C4-2B (cell line): ENCODE results near the gene ATP9A.

Source experiments
- H3K27ac ChIP-seq: fragments of 450-650 bp; 2 replicates; pipeline ENCODE4 v1.5.1; 2017
- ZFX ChIP-seq: fragments of 450-650 bp; IDR thresholded peaks from 2 replicates; pipeline ENCODE4 v1.6.1; 2017
- TF ChIP-seq, protein P1 (sequence below): fragments of 450-650 bp; conservative IDR thresholded peaks from 2 replicates; pipeline ENCODE4 v1.5.1; 2017; ENCODE audit warnings: mild to moderate bottlenecking

Gene ATP9A

DNA sequence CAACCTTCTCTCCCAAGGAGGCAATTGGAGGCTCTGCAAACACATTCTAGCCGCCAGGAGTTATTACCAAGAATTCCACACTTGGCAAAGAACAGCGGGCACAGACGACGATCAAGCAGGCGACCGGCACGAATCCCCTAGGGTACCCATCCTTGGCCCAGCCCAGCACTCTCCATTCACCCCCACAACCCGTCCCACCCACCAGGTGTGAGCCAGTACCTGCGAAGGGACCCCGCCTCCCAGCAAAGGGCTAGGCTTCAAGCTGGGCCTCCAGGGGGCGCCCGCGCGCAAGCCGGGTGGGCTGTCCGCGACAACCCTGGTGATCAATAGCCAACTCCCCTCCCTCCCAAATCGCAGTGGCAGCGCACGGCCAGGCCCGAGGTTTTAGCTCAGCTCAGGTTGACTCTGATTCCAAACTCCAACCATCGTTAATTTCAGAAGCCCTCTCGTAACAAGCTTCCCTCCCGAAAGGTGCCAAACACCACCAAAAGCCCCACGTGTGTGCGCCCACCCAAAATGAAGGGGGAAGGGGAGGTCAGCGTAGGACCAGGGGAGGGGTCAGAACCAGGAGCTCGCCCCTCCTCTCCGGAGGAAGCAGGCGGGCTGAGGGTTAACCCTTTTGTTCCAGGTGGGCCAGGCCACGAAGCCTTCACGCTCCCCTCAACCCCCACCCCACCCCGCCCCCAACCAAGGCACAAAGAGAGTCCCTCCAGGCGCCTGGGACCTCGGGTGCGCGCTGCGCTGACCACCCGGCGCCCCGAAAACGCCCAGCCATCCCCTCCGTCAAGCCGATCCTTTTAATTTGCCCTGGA, 32.1 kb upstream of the ATP9A start:
- TF ChIP-seq ZFX: no peak
- TF ChIP-seq, protein P1, sequence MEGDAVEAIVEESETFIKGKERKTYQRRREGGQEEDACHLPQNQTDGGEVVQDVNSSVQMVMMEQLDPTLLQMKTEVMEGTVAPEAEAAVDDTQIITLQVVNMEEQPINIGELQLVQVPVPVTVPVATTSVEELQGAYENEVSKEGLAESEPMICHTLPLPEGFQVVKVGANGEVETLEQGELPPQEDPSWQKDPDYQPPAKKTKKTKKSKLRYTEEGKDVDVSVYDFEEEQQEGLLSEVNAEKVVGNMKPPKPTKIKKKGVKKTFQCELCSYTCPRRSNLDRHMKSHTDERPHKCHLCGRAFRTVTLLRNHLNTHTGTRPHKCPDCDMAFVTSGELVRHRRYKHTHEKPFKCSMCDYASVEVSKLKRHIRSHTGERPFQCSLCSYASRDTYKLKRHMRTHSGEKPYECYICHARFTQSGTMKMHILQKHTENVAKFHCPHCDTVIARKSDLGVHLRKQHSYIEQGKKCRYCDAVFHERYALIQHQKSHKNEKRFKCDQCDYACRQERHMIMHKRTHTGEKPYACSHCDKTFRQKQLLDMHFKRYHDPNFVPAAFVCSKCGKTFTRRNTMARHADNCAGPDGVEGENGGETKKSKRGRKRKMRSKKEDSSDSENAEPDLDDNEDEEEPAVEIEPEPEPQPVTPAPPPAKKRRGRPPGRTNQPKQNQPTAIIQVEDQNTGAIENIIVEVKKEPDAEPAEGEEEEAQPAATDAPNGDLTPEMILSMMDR: peak; percentile 96
- no peak overlapping the region for H3K27ac ChIP-seq

DNA sequence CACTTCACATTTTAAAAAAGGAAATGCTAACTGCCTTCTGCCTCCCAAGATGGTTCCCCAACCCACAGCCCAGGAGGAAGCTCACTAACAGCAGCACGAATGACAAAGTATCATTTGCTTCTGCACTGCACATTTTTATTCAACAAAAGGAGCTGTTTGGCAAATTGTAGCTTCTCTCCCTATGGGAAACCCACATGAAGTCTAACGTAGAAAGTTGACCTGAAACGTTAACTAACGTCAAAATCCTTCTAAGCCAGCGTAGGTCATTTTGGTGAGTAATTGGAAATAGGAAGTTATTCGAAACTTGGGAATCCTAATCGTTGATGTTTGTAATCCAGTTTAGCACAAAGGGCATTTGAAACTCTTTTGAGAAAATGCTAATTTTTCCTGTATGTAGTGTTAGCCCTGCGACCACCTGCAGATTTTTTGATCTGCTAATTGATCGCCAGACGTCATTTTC, 31.2 kb upstream of the ATP9A start:
- TF ChIP-seq, protein P1: no peak
- no peak overlapping the region for H3K27ac ChIP-seq

DNA sequence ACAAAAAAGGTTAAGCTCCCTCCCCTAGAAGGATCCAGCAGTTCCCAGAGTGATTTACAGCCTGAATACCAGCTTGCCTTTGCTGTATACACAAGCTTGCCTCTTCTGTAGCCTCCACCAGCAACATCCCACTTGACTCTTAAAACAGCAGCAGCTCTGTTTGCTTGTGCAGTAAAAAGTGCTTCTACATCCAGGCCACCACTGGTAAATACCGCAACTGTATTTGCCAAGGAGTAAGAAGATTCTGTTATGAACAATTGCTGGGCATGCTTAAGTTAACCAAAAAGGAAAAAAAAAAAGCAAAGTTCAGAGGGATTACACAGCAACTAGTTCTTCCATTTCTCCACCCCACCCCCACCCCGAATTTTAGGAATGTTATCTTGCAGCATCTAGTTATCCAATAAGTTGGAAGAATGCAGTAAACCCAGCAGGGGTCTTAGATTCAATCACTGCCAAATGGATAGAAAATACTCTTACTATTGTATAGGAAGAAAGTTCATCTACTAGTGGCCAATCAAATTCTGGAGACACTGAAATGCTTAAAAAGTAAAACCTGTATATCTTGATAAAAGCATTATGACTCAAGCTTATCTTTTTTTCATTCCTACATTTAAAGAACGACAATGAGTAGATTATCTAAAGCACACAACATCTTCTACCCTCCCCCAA, 29.3 kb upstream of the ATP9A start:
- H3K27ac ChIP-seq: no peak overlapping the region
- TF ChIP-seq ZFX: no peak
- TF ChIP-seq, protein P1: no peak

DNA sequence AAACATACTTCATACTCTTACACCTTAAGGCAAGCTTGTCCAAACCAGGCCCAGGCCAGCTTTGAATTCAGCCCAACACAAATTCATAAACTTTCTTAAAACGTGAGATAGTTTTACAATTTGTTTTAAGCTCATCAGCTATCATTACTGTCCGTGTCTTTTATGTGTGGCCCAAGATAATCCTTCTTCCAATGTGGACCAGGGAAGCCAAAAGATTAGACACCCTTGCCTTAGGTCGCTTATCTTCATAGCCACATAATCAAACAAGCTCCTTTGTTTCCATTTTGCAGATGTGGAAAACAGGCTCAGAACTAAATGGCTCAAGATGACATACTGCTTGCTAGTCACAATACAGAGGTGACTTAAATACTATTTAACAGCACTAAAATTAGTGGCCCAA, 28.1 kb upstream of the ATP9A start:
- H3K27ac ChIP-seq: no peak overlapping the region
- TF ChIP-seq ZFX: no peak
- TF ChIP-seq, protein P1: no peak

DNA sequence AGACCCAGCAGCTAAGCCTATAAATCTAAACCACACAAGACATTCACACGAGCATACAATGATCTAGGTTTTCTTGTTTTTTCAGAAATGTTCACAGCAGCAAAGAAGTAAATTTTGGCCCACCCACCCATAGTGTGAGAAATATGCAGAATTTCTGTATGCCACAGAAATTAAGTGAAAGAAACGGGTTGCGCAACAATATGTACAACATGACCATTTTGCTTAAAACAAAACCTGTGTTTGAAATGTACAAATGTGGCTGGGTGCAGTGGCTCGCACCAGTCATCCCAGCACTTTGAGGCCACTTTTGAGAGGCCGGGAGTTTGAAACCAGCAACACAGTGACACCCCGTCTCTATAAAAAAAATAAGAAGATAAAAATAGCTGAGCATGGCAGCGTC, 24.8 kb upstream of the ATP9A start:
- no peak overlapping the region for H3K27ac ChIP-seq
- TF ChIP-seq, protein P1: no peak
- no peak for TF ChIP-seq ZFX

DNA sequence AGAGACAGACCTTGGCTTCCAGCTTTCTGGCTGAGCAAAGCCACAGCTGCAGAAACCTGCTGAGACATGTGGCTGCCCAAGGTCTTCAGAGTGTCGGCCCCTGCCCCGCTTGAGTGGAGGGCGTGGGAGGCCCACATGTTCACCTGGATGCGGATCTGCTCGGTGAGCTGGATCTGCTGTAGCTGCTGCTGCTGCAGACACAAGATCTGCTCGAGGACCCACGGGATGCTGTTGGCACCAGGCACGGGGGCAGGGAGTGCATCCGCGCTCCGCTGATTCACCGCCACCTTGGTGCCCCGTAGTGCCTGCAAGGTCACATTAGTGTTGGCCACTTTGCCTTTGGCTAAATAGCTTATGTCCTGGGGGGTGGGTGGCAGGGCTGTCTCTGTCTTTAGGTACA, 23.4 kb upstream of the ATP9A start:
- TF ChIP-seq, protein P1: no peak
- TF ChIP-seq ZFX: no peak

DNA sequence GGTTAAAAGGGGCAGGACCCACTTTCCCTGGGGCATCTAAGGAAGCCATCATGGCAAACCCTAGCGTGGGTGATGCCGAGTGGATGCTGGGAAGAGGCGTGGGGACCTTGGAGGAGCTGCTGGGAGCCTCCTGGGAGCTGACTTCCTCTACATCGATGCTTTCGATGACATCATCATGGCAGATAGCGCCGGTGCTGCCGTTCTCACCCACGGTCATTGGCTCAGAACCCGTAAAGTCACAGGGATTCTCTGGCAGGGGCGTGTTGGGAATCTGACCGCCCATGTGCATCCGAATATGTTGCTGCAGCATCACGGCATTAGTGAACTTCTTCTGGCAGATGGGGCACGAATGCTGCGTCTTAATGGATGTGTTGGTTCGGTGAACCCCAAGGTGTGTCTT, 22.1 kb upstream of the ATP9A start:
- no peak for TF ChIP-seq ZFX
- TF ChIP-seq, protein P1: no peak
- no peak overlapping the region for H3K27ac ChIP-seq

More for the DNA sequence above, 23.4 kb upstream of the ATP9A start:
- H3K27ac ChIP-seq: no peak overlapping the region
